ENCODE measurements around the gene FAF1.

GRCh38 chr1:50491142-50491541 lies 468.9 kb downstream of the FAF1 start:
- TF ChIP-seq, protein P1, sequence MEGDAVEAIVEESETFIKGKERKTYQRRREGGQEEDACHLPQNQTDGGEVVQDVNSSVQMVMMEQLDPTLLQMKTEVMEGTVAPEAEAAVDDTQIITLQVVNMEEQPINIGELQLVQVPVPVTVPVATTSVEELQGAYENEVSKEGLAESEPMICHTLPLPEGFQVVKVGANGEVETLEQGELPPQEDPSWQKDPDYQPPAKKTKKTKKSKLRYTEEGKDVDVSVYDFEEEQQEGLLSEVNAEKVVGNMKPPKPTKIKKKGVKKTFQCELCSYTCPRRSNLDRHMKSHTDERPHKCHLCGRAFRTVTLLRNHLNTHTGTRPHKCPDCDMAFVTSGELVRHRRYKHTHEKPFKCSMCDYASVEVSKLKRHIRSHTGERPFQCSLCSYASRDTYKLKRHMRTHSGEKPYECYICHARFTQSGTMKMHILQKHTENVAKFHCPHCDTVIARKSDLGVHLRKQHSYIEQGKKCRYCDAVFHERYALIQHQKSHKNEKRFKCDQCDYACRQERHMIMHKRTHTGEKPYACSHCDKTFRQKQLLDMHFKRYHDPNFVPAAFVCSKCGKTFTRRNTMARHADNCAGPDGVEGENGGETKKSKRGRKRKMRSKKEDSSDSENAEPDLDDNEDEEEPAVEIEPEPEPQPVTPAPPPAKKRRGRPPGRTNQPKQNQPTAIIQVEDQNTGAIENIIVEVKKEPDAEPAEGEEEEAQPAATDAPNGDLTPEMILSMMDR (IDR thresholded peaks at IDR 0.05 in 4 of 5, conservative IDR thresholded peaks at IDR 0.05 in 1 of 5) = no peak
- TF ChIP-seq POLR2A (IDR thresholded peaks at IDR 0.05) = no peak
